HG03558 (cell line): ENCODE measurements around the gene TPSG1.
"Not testable (repeated sequence)": the region's sequence is repeated elsewhere in the genome, so short reads cannot be mapped to it uniquely, and the experiment has no call there.

ENCODE experiments used
- ATAC-seq: cut with Tn5 transposase; IDR thresholded peaks from one replicate; pipeline ENCODE4 v1.9.1; 2021; ENCODE audit warnings: moderate number of reproducible peaks; ENCODE audit not compliant: unreplicated experiment; ENCODE audit errors: extremely low read depth

The TPSG1 gene

DNA sequence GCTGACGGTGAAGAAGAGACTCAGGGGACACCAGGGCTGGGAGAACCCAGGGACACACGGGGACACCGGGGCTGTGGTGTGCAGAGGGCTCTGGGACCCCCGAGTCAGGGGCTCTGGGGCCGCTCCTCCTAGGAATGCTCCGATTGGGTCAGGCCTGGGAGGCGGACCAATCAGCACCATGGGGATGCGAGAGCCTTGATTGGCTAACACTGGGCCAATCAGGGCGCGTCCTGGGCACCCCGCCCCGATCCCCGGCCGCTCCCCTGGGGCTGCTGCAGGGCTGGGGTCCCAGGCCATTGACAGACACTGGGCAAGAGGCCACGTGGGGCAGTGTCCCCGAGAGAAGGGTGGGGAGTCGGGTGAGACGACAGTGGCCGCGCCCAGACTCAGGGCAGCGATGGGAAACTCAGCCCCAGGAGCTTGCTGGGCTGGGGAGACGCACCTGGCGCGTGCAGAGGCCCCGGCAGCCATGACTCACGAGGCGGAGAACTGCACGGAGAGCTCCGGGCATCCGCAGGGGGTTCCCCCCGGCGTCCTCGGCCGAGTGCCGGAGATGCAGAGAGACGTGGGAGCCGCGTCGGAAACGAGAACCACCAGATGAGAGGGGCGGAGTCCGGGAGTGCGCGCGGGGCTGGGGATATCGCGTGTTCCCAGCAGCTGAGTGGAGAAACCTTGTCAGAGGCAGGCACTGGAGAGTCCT is 7.1 kb upstream of the TPSG1 start:
- ATAC-seq, result not testable (repeated sequence)

DNA sequence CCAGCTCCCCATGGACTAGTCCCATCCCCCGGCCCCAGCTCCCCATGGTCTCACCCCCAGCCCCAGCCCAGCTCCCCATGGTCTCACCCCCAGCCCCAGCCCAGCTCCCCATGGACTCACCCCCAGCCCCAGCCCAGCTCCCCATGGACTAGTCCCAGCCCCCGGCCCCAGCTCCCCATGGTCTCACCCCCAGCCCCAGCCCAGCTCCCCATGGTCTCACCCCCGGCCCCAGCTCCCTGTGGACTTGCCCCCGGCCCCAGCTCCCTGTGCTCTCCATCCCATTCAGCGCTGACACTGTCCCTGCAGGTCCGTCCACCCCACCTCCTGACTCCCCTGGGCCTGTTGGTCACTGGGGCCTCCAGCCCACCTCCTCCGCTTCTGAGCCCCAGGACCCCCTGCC is 6.2 kb upstream of the TPSG1 start:
- not testable (repeated sequence) for ATAC-seq

DNA sequence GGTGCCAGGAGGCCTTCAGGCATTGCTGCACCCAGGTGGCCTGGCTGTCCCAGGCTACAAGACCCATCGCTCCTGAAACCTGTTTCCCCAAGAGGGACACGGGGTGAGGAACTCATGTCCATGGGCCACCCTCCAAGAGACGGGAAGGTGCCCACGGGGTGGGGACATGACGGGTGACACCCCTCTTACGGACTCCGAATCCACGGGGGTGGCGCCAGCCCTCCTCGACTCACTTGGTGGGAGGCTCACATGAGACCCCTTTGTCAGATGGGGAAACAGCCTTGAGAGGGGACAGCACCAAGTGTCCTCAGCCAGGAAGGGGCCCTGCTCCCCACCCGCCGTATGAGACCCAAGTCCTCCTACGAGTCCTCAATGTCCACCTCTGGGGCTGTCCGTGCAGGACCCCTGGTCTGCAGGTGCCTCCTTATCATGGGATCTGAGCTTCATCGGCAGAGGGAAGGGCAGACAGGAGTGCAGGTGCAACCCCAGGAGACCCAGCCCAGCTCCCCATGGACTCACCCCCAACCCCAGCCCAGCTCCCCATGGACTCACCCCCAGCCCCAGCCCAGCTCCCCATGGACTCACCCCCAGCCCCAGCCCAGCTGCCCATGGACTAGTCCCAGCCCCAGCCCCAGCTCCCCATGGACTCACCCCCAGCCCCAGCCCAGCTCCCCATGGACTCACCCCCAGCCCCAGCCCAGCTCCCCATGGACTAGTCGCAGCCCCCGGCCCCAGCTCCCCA is 5.6 kb upstream of the TPSG1 start:
- not testable (repeated sequence) for ATAC-seq

DNA sequence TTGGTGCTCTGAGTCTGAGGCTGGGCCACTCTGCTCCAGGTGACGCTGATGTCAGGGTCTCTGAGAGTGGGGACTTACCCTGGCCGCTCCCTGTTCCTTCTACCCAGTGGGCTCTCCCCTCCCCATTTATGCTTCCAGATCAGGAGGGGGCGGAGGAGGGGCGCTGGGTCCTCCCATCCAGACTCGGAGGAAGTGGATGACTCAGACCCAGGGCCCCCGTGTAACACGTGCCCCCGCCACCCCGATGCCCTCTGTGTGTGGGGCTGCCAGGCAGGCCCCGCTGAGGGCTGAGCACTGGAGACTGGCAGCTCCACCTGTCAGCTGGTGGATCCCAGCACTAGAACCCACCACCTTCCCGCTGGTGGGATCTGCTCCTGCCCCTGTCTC is 5.0 kb upstream of the TPSG1 start, which contains the start of gene TPSB2:
Gene TPSB2, minus strand, starts transcription at position 101 of the 387 bp plus-strand sequence. CDS start 233 bp downstream, outside the sequence.
- ATAC-seq, result not testable (repeated sequence)

DNA sequence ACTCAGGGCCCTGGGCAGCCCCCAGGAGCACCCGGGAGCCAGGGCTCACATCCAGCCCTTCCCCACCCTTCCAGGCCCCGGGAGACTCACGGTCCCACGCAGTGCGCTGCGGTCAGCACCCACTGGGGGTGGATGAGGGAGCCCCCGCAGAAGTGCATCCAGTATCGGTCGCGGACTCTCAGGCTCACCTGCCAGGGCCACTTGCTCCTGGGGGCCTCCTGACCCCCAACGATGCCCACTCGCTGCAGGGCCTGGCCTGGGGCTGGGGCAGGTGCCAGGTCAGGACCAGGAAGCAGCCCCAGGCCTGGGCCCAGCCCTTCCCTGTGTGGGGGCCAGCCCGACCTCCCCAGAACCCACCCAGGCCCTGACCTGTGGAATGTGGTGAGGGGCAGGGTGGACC is 4.4 kb upstream of the TPSG1 start:
- ATAC-seq, result not testable (repeated sequence)

DNA sequence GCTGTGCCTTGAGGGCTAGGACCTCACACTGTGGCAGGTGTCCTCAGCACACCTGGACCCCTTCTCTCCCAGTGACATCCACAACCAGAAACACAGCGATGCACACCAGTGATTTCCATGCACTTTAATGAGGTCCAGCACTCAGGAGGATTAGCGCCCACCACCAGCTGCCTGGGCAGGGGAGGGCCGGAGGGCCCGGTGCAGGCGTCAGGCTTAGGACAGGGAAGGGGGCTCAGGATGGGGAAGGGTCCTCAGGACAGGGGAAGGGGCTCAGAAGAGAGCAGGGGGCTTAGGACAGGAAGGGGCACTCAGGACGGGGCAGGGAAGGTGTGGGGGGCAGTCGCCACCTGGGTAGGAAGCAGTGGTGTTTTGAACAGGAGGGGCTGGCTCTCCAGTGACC is 3.2 kb upstream of the TPSG1 start:
- ATAC-seq, result not testable (repeated sequence)

DNA sequence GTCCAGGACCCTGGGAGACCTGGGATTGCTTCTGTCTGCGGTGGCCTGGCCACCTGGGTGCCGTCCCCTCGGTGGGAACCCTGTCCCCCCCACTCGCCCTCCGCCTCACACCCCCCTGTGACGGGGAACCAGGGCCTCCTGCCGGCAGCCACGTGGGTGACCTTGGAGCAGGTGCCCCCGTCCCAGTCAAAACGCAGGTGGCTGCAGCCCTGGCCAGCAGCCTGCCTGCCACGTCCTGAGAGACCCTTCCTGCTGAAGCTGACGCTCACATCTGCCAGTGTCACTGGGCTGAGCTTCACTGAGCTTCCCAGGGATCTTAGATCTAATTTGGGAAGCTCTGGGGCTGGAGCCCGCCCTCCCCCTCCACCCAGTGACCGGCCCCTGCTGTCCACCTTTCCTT is 1.6 kb upstream of the TPSG1 start:
- ATAC-seq, result not testable (repeated sequence)

DNA sequence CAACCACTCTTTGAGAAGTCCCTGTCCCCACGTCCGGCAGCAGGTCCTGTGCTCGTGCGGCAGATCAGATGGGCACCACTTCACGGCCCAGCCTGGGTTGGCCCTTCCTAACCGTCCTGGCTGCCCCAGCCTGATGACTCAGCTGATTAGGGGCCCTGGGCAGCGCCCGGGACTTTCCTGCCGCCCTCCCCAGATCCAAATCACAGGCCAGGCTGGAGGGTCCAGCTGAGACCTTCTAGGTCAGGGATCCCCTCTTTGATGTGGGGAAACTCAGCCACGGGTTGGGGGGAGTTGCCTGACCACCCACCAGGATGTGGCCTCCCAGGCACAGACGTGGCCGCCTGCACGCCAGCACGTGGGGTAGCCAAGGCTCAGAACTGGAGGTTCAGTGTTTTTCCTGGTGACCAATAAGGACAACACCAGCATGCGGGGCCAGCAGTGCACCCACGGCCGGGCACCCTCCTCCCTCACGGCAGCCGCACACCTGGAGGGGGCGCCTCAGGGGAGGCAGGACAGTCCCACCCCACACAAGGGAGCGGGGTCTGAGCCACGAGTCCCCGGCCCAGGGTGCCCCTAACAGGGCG is 752 bp upstream of the TPSG1 start:
- not testable (repeated sequence) for ATAC-seq

DNA sequence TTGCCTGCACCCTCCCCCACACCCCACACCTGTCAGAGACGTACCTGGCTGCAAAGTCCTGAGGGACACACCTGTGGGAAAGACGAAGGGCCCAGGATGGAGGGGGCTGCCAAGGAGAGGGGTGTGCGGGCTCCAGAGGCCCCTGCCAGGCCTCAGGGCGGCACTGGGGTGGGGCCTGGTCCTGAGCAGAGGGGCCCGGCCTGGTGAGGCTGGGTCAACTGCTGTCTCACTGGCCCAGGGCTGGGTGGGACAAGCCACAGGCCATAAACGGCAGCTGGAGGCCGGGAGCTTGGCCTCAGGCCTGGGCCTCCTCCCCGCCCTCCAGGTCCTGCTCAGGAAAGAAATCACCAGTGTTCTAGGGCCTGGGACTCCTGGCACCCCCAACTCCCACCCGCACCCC is 510 bp downstream of the TPSG1 start:
- no peak for ATAC-seq

DNA sequence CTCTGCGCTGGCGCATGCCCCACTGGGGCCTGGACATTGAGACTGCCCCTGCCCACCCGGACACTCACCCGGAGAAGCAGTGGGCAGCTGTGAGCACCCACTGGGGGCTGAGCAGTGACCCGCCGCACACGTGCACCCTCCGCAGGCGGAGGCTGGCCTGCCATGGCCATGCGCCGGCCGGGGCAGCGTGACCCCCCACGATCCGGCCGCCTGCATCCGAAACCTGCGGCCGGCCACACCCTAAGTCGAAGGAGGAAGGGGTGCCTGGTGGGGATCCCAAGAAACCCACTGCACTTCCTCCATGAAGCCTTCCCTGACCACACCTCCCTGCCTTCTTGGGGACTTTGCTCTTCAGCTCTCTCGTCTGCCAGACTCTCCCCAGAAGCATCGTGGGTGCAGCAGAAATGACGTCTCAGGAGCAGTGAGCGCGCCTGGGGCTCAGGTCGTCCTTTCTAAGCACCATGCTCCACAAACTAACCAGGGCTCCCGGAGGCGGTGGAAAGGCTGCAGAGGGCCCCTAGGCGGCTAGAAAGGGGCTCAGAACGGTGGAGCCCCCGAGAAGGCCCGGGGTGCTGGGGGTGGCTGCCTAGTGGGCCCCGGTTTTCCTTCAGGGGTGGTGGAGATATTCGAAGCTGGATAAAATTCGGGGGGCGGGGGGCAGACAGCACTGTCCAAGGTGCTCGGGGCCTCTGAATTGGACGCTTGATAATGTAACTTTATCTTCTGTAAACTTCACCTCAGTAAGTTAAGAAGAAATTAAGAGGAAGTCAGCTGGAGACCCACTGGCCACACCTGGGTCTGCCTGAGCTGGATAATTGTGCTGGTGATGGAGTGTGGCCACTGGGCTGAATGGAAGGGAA is 1.5 kb downstream of the TPSG1 start:
- no peak for ATAC-seq

DNA sequence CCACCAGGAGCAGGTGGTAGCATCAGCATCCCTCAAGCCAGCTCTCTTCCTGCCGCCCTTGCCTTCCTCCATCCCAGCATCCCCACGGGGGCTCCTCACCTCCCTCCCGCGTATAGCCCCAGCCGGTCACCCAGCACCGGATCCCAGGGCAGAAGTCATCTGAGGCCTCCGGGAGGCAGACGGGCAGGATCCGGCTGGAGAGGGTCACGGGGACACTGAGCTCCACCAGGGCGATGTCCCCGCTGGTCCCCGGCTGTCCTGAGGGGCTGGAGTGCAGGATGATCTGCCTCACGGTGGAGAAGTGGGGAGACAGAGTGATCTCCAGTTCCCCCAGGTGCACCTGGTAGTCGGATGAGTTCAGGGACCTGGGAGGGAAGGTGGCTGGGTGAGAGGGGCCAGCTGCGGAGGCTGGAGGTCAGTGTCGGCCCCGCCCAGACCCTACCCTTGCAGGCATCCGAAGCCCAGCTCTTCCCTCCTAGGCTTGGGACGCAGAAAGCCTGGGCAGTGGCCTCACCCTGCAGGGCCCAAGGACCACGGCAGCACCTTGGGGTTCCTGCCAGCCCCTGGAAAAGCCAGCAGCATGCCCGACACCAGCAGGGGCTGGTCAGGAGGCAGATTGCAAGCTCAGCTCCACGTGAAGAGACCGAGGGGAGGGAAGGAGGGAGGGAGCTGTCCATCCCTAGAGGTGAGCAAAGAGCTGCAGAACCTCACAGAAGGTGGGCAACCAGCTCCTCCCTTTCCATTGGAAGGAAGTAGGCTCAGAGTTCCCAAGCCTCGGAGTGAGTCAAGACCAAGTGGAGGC is 2.3 kb downstream of the TPSG1 start:
- ATAC-seq, result no peak

DNA sequence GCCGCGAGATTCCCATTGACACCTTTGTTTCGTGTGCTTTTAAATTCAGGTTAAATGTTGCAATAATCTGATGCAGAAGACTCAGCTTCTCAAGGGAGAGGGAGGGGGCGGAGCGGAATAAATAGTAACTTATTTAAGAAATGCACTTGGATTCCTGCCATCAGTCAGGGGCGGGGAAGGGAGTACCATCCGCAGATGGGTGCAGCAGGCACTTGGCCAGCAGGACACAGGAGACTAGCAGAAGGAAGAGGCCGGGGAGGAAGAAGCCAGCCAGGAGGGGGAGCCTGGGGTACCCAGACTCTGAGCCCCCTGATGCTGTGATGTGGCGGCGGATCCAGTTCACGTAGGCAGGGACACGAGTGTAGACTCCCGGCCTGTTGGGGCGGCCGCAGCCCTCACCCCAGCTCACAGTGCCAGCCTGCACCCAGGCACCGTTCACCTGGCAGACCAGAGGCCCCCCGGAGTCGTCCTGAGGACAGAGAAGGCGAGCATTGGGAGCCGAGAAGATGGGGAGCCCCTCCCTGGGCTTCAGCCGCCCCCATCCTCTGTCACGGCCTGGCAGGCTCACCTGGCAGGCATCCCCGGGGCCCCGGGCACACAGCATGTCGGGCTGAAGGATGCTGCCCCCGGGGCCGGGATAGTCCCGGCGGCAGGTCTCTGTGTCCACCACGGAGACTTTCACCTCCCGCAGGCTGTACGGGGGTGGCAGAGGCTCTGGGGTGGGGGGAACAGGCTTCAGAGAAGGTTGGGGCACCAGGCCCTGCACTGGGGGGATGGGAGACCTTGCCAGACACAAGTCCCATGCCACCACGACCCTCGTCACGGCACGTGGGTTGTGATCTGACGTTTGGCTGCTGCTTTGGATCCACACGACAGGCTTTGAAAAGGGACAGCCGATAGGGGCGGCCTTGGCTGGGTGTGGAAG is 3.2 kb downstream of the TPSG1 start:
- ATAC-seq, result no peak

DNA sequence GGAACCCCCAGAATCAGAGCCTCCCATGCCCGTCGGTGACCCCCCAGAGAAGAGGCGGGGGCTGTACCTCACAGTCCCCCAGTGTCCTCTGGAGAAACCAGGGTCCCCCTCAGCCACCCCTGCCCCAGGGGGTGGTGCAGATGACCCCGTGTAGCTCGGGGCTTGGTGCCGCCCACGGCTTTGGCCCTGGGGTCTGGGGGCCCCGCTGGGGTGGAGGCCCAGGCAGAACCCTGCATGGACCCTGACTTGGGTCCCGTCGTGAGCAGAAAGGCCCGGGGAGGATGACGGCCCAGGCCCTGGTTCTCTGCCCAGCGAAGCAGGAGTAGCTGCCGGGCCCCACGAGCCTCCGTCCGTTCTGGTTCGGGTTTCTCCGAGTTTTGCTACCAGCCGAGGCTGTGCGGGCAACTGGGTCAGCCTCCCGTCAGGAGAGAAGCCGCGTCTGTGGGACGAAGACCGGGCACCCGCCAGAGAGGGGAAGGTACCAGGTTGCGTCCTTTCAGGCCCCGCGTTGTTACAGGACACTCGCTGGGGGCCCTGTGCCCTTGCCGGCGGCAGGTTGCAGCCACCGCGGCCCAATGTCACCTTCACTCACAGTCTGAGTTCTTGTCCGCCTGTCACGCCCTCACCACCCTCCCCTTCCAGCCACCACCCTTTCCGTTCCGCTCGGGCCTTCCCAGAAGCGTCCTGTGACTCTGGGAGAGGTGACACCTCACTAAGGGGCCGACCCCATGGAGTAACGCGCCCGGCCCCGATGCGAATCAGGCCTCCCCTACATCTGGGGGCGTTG is 4.0 kb downstream of the TPSG1 start:
- ATAC-seq, result no peak

DNA sequence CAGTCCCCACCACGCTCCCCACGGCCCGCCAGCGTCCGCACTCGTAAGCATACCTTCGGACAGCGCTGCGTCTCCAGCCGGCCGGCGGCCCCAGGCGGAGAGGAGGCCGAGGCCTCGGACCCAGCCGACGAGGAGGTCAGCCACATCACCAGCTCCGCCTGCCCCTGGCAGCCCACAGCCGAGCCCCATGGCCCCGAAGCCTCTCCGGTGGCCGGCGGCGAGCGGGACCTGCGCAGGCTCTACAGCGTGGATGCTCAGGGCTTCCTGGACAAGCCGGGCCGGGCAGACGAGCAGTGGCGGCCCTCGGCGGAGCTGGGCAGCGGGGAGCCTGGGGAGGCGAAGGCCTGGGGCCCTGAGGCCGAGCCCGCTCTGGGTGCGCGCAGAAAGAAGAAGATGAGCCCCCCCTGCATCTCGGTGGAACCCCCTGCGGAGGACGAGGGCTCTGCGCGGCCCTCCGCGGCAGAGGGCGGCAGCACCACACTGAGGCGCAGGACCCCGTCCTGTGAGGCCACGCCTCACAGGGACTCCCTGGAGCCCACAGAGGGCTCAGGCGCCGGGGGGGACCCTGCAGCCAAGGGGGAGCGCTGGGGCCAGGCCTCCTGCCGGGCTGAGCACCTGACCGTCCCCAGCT is 4.9 kb downstream of the TPSG1 start:
- ATAC-seq, result no peak

DNA sequence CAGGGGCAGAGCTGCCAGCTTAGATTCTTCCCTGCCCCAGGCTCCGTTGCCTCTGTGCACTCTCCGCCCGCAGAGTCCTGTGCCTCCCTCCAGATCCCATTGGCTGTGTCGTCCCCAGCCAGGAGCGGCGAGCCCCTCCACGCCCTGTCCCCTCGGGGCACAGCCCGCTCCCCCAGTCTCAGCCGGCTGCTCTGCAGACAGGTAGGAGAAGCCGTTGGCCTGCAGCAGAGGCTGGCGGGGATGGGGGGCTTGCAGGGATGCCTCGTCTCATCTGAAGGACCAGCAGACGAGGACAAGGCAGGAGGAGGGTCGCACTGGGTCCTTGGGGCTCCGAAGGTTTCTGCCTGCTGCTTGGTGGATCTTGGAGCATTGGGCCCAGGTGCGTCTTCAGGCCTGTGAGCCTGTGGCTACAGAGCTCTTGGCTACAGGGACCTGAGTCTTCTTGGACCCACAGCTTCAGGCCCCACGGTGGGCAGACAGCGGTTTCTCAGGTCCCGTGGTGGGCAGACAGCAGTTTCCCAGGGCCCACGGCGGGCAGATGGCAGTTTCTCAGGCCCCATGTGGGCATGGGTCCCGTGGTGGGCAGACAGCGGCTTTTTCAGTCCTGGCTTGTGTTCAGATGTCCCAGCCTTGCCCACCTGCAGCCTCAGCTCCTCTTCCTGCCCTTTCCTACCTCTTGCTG is 6.0 kb downstream of the TPSG1 start:
- no peak for ATAC-seq

DNA sequence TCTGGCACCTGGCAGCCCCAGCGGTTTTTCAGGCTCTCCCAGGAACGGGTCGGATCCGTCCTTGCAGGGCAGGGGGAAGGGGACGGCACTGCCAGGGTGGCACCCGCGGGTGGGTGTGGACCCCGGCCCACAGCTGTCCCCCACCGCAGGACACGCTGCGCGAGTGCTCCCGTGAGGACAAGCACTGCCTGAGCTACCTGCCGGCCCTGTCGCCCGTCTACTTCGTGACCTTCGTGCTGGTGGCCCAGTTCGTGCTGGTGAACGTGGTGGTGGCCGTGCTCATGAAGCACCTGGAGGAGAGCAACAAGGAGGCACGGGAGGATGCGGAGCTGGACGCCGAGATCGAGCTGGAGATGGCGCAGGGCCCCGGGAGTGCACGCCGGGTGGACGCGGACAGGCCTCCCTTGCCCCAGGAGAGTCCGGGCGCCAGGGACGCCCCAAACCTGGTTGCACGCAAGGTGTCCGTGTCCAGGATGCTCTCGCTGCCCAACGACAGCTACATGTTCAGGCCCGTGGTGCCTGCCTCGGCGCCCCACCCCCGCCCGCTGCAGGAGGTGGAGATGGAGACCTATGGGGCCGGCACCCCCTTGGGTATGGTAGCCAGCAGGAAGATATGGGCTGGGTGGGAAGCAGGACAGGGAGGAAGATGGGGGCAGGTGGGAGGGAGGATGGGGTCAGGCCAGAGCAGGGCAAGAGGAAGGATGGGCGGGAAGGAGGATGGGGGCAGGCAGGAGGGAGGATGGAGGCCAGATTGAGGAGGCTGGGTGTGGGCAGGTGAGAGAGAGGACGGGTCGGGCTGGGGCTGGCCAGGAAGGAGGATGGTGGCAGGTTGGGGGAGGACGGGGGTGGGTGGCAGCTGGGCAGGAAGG is 6.8 kb downstream of the TPSG1 start:
- ATAC-seq, result no peak
